ENCODE data around the gene SCYGR7.

DNA sequence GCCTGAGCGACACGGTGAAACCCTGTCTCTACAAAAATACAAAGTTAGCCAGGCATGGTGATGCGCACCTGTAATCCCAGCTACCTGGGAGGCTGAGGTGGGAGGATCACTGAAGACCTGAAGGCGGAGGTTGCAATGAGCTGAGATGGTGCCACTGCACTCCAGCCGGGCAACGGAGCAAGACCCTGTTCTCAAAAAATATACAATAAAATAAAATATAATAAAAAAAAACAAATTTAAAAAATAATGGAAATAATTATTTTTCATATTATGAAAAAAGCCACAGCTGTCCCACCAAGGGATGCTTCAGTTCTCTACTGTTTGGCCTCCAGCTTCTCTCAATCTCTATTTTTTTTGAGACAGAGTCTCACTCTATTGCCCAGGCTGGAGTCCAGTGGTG is 20.7 kb upstream of the SCYGR7 start:
- TF ChIP-seq, protein P1, sequence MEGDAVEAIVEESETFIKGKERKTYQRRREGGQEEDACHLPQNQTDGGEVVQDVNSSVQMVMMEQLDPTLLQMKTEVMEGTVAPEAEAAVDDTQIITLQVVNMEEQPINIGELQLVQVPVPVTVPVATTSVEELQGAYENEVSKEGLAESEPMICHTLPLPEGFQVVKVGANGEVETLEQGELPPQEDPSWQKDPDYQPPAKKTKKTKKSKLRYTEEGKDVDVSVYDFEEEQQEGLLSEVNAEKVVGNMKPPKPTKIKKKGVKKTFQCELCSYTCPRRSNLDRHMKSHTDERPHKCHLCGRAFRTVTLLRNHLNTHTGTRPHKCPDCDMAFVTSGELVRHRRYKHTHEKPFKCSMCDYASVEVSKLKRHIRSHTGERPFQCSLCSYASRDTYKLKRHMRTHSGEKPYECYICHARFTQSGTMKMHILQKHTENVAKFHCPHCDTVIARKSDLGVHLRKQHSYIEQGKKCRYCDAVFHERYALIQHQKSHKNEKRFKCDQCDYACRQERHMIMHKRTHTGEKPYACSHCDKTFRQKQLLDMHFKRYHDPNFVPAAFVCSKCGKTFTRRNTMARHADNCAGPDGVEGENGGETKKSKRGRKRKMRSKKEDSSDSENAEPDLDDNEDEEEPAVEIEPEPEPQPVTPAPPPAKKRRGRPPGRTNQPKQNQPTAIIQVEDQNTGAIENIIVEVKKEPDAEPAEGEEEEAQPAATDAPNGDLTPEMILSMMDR (IDR thresholded peaks at IDR 0.05; ENCODE audit: poor library complexity): no peak
- no peak for TF ChIP-seq EZH2 (IDR thresholded peaks at IDR 0.05; ENCODE audit: borderline replicate concordance)
- TF ChIP-seq EZH2phosphoT487 (IDR thresholded peaks at IDR 0.05; ENCODE audit: low read depth, severe bottlenecking, unreplicated experiment): no peak

All from hepatocyte (in vitro differentiated cells).